ENCODE results near the gene CDH6. TPM values are rescaled to one million over a fixed set of nuclear protein-coding genes. Genes with fewer than 3 reads are reported as not detected.

CDH6 gene
- total and polyA plus RNA-seq, 10 of the 15 experiments (the other 5 are each of a cell fraction or from before 2014, with no cell fraction given): 0.01 TPM; not detected in 9

DNA sequence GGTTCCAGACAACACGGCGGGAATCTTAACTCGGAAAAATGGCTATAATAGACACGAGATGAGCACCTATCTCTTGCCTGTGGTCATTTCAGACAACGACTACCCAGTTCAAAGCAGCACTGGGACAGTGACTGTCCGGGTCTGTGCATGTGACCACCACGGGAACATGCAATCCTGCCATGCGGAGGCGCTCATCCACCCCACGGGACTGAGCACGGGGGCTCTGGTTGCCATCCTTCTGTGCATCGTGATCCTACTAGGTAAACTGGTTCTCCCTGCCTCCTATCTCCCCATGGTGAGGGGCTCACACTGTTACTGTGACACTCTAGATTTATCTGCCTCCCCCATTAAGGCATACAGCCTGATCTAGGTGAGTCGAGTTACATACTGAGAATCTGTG lies 124.2 kb downstream of the CDH6 start:
- ATAC-seq (no peak), DNase-seq (ENCODE audit: low read depth, low spot score) (no peak), FAIRE-seq (no peak)
- no peak overlapping the region for H3K4me2 ChIP-seq (ENCODE audit: control insufficient read depth, insufficient read depth)
- H3K4me3 ChIP-seq: no peak overlapping the region
- ChIA-PET CTCF (no interaction called here), SMC1A (ENCODE audit: uncharacterized antibody, unreplicated experiment) (no interaction called here), RAD21 (ENCODE audit: unreplicated experiment) (no interaction called here), POLR2A (no interaction called here)
- H3K9me3 ChIP-seq (replicated peaks; ENCODE audit: control insufficient read depth, insufficient read depth, low read length): no peaks in the 10 kb centered on the region
- no peaks in the 10 kb centered on the region; a peak in 1 of 4 replicates for H3K27me3 ChIP-seq (replicated peaks in 1 of 2; ENCODE audit: control insufficient read depth in 2 of 2, insufficient read depth in 2 of 2, low read length in 1 of 2)
- WGBS (ENCODE audit: insufficient coverage, insufficient replicate concordance, low lambda C conversion rate, missing lambda C conversion rate): 49% methylated on average over 13 of the region's 13 CpGs
- H3K4me1 ChIP-seq (ENCODE audit: control insufficient read depth, insufficient read depth, low read length): no peaks in the 10 kb centered on the region
- no peak overlapping the region for H2AFZ ChIP-seq (ENCODE audit: control insufficient read depth, low read depth, low read length)
- no peak overlapping the region for H3K9ac ChIP-seq (ENCODE audit: control insufficient read depth, insufficient read depth, low read length)
- no peaks in the 10 kb centered on the region for H4K20me1 ChIP-seq (ENCODE audit: control insufficient read depth, insufficient read depth)
- no peaks in the 10 kb centered on the region for H3K79me2 ChIP-seq (ENCODE audit: control insufficient read depth, insufficient read depth, low read length)
- no peak for TF ChIP-seq TCF12 (IDR thresholded peaks at IDR 0.05; ENCODE audit: low read depth, low read length)
- TF ChIP-seq BRCA1 (IDR thresholded peaks at IDR 0.05; ENCODE audit: low read depth, low read length): no peak
- no peak for TF ChIP-seq CHD1 (IDR thresholded peaks at IDR 0.05; ENCODE audit: low read depth, low read length)
- TF ChIP-seq, protein P1, sequence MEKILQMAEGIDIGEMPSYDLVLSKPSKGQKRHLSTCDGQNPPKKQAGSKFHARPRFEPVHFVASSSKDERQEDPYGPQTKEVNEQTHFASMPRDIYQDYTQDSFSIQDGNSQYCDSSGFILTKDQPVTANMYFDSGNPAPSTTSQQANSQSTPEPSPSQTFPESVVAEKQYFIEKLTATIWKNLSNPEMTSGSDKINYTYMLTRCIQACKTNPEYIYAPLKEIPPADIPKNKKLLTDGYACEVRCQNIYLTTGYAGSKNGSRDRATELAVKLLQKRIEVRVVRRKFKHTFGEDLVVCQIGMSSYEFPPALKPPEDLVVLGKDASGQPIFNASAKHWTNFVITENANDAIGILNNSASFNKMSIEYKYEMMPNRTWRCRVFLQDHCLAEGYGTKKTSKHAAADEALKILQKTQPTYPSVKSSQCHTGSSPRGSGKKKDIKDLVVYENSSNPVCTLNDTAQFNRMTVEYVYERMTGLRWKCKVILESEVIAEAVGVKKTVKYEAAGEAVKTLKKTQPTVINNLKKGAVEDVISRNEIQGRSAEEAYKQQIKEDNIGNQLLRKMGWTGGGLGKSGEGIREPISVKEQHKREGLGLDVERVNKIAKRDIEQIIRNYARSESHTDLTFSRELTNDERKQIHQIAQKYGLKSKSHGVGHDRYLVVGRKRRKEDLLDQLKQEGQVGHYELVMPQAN (conservative IDR thresholded peaks at IDR 0.05): no peak
- TF ChIP-seq, protein P2, sequence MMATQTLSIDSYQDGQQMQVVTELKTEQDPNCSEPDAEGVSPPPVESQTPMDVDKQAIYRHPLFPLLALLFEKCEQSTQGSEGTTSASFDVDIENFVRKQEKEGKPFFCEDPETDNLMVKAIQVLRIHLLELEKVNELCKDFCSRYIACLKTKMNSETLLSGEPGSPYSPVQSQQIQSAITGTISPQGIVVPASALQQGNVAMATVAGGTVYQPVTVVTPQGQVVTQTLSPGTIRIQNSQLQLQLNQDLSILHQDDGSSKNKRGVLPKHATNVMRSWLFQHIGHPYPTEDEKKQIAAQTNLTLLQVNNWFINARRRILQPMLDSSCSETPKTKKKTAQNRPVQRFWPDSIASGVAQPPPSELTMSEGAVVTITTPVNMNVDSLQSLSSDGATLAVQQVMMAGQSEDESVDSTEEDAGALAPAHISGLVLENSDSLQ (IDR thresholded peaks at IDR 0.05): no peak
- TF ChIP-seq, protein P3, sequence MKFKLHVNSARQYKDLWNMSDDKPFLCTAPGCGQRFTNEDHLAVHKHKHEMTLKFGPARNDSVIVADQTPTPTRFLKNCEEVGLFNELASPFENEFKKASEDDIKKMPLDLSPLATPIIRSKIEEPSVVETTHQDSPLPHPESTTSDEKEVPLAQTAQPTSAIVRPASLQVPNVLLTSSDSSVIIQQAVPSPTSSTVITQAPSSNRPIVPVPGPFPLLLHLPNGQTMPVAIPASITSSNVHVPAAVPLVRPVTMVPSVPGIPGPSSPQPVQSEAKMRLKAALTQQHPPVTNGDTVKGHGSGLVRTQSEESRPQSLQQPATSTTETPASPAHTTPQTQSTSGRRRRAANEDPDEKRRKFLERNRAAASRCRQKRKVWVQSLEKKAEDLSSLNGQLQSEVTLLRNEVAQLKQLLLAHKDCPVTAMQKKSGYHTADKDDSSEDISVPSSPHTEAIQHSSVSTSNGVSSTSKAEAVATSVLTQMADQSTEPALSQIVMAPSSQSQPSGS (IDR thresholded peaks at IDR 0.05; ENCODE audit: low read length): no peak
- TF ChIP-seq BMI1 (IDR thresholded peaks at IDR 0.05; ENCODE audit: borderline replicate concordance): no peak
- no peak for TF ChIP-seq NFIC (IDR thresholded peaks at IDR 0.05; ENCODE audit: low read depth, low read length)
- no peak for TF ChIP-seq ETV6 (conservative IDR thresholded peaks at IDR 0.05 in 1 of 2, IDR thresholded peaks at IDR 0.05 in 1 of 2; ENCODE audit: borderline replicate concordance in 1 of 2, low read depth in 1 of 2)
- intact Hi-C loops (cut with micrococcal nuclease; ENCODE audit: unreplicated experiment) (no loop called here), in situ Hi-C loops (cut with MboI) (no loop called here)
- no TSS peak for BruUV-seq (replicated peaks)
- H3K36me3 ChIP-seq (ENCODE audit: control insufficient read depth in 2 of 2, insufficient read depth in 2 of 2, low read length in 1 of 2): no peaks in the 10 kb centered on the region
- H3K27ac ChIP-seq (ENCODE audit: control insufficient read depth, insufficient read depth): no peak overlapping the region
